Glomerular endothelial cell (primary cell): ENCODE data around the gene LONP1. TPM values are rescaled to one million over a fixed set of nuclear protein-coding genes. Genes with fewer than 3 reads are reported as not detected.
"Not testable (repeated sequence)": the region's sequence is repeated elsewhere in the genome, so short reads cannot be mapped to it uniquely, and the experiment has no call there.

ENCODE experiments used
- DNase-seq: peaks from one replicate; pipeline ENCODE4 v3.0.0-alpha.2; 2011; ENCODE audit warnings: low read depth, low spot score; ENCODE audit errors: extremely low read depth
- total RNA-seq: library from RNA; depleted of rRNA; stranded (reverse); fragments of >200 nt; gene quantifications from 2 replicates; pipeline ENCODE4 v1.2.3, GENCODE V29; 2015

The LONP1 gene
- total RNA-seq, 1 donor from 2014 or later: 123 TPM

DNA sequence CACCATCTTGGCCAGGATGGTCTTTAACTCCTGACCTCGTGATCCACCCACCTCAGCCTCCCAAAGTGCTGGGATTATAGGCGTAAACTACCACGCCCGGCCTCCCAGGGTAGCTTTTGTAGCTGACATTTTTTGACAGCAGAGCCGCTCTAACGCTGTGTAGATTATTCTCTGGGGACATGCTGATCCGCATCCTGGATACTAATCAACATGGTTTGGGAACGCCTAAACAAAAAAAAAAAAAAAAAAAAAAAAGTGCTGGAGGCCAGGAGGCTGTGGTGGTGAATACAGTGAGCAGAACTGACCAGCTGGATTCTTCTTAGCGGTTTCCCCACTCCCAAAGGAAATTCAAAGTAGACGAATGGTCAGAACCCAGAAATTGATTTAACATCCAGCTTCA is 5.1 kb downstream of the LONP1 start:
- DNase-seq: no peak

DNA sequence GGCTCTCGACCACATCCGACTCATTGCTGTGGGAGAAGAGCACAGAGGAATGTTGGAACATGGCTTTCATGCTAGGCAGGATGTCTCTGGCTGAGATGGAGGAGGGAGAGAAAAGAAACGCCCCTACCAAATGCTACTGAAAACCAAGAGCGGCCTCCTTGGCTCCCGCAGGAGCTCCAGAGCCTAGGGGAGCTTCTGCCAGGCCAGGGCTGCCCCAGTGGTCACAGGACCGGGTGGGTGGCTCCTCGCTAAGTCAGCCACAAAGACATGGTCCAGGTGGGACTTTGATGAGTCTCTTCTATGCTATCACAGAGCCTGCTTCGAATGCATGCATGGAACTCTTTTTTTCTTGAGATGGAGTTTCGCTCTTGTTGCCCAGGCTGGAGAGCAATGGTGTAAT is 6.7 kb downstream of the LONP1 start:
- DNase-seq: no peak

DNA sequence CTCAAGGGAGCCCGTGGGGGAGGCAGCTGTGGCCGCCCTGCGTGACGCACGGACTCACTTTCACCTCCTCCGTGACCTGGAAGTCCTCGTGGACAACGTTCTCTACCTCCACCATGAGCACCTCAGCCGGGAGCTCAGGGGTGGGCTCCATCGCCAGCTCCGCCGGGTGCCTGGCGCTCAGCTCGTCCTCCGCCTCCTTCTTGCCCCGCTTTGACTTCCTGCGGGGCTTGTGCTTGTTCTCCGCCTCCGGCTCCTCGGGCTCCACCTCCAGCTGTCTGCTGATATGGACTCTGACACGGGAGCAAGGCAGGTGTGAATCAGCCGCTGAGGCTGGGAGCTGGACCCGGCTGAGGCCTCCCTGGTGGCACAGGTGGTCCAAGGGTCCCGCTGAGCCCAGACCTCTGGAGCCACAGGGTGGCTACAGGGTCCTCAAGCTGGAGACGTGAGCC is 8.2 kb downstream of the LONP1 start:
- no peak for DNase-seq

- no peak for DNase-seq
Observed at GRCh38 chr19:5711025-5711424, 8.9 kb downstream of the LONP1 start.

DNA sequence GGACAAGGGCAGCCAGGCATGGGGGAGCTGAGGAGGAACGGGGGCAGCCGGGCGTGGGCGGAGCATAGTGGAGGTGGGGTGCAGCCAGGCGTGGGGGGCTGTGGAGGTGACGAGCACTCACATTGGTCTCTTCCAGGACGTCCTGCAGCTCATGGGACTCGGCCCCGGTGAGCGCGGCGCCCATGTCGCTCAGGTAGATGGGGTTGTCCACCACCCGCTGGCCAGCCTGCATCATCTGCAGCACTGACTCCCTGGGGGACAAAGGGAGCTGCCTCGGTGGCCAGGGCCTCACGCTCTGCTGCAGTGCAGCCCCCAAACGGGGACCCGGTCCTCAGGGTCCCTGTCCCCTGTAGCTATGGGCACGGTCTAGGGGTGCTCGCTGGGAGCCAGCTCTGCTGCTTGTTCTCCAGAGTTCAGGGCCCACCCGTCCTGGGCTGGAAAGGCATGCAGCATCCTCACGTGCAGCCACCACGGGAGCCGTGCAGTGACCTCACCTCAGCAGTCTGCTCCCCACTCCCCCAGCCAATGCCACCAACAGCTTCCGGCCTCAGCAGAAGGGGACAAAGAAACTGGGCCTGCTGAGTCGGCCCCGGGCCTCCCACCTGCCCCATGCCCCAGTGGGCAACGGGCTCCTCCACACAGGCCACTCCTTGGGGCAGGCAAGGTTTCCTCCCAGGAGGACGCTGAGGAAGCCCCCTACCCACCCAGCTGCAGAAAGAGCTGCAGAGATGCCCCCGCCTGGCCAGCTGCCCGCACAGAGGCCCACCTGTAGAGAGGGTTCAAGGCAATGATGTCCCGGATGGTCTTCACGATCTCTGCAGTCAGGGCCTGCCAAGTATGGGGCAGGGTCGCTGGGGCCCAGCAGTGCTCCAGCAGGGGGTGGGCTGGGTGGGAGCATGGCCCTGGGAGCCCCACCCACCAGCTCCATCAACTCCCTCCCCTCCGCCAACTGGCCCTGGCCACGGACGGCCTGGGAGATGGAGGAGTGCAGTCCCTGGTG is 12.1 kb downstream of the LONP1 start:
- DNase-seq: no peak

GRCh38 chr19:5706876-5707573 is 12.9 kb downstream of the LONP1 start:
- DNase-seq: no peak

DNA sequence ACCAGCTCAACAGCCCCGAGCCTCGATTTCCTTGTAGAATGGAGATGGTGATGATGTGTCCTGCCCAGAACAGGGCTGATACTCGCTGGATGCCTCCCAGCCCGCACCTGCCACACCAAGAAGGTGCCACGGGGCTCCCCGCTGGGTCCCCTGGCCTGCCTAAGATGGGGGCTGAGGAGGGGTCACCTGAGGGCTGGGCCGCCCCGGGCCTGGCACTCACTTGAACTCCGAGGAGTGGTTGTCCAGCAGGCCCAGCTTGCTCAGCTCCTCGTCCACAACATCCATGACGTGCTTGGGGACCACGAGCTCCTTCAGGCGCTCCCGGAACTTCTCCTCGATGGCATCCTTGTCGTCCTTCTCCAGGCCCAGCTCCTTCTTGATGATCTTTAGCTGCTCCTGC is 14.4 kb downstream of the LONP1 start:
- DNase-seq: no peak

DNA sequence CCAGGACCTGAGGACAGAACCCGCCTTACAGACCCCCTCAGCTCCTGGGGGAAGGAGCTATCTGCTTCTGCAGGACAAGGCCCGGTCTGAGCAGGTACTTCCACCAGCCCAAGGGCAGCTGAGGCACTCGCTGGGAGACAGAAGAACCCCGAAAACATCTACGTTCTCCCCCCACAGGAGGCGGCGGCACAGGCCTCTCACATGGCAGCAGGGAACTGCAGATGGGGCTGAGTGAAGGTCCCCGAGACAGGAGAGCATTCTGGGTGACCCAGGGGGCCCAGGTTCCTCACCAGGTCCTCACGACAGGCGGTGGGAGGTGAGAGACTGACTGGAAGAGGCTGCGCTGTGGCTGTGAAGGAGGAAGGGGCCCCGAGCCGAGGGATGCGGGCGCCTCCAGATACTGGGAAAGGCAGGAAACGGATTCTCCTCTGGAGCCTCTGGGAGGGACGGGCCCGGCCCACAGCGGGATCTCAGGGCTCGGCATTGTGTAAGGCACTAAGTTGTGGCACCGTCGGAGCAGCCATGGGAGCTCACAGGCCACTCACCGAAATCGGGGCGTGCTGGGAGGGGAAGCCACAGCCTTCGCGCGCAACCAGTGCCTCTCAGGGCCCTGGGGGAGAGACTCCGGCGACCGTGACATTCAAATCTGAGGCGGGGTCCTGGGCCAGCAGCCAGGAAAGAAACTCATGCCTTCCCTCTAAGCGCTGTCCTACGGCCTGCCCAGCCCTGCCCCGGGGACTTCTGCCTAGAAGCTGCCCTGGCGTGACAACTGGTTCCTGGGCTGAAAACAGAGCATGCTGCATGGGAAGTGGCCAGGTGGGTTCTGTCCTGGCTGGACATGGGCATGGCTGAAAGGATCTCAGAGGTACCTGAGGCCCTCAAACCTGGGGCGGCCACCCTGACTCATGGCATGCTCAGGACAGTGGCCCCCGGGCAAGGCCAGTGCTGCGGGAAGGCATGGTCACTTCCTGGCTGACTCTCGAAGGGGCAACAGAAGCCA is 15.8 kb downstream of the LONP1 start:
- no peak for DNase-seq

- DNase-seq: not testable (repeated sequence)
Observed at GRCh38 chr19:5702053-5702410, 17.9 kb downstream of the LONP1 start.

DNA sequence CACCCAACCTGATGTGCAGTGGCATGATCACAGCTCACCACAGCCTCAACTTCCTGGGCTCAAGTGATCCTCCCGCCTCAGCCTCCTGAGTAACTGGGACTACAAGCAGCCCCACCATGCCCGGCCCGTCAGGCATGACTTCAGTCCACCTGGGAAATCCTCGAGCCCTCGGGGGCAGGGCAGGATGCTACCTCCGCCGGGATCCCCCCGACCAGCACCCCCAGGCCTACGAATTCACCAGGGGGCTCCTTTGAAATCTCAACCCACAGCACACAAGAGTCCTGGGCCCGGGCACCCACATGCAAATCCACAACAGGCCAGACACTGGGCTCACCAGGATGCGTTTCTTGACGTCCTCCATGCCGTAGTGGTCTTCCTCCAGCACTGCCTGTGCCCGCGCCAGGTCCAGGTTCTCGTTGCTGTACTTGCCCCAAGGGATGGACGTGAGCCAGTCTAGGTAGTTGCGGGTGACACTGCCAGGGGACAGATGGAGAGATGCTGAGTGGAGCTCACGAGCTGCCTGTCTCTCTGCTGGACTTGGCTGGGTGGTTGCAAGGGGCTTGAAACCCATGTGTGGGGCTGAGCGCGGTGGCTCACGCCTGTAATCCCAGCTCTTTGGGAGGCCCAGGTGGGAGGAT is 19.4 kb downstream of the LONP1 start:
- no peak for DNase-seq

DNA sequence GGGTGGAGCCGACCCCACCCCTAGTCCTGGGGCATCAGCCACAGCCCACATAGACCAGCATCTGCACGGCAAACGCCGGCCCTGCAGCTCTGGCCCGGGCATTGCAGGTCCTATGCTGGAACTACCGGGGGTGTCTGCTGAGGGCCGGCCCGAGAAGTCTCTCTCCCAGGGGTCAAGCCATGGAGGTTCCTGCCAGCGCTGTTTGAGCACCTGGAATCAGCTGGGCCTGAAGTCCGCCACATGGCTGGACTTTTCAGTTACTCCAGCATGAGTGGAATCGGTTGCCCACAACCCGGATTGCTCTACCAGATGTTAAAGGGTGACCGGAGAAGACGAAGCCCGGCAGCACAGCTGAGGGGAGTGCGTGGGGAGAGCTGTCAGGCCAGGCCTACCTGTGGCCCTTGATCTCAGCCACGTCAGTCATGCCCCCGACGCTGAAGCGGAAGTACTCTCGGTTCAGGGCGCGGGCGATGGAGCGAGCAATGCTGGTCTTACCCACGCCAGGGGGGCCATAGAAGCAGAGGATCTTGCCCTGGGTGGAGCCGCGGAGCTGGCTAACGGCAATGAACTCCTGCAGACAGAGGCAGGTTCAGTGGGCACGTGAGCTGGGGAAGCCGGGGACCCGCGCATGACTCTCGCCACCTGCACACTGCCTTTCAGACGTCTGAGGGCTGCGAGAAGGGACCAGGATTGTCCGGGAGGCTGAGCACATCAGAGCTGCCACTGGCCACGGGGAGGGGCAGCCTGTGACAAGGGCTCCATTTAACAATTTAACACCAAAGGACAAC is 21.1 kb downstream of the LONP1 start:
- DNase-seq: no peak

DNA sequence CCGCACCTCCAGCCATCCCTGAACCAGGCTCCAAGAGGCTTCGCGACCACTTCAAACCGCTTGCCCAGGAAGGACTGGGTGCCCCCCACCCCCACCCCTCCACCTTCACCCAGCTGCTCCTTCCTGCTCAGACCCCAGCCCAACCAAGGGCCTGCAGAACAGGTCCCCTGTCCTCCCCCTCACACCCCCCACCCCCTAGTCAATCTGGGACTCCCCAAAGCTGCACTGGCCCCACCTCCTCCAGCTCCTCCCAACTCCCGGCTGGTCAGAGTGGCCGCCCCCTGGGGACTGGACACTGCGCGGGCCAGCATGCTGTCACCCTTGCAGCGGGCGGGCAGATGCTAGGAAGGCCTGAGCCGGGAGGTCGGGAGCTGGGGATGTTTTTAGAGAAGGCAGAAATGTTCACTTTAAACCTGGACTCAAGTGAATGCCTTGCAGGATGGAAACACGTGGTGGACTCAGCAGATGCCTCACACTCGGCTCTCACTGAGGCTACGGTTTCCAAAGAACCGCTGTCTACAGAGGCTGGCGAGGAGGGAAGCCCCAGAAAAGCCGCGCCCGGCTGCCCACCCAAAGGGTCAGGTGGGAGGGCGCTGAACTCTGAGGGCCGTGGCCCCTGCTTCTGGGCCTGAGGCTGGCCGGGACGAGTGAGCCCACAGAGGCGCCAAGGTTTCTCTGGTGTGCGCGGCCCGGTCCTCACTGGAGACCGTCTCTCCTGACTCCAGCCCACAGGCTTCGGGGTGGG is 21.9 kb downstream of the LONP1 start:
- no peak for DNase-seq

GRCh38 chr19:5697022-5697889 is 22.7 kb downstream of the LONP1 start:
- no peak for DNase-seq

GRCh38 chr19:5696196-5697021 is 23.5 kb downstream of the LONP1 start:
- DNase-seq: no peak

DNA sequence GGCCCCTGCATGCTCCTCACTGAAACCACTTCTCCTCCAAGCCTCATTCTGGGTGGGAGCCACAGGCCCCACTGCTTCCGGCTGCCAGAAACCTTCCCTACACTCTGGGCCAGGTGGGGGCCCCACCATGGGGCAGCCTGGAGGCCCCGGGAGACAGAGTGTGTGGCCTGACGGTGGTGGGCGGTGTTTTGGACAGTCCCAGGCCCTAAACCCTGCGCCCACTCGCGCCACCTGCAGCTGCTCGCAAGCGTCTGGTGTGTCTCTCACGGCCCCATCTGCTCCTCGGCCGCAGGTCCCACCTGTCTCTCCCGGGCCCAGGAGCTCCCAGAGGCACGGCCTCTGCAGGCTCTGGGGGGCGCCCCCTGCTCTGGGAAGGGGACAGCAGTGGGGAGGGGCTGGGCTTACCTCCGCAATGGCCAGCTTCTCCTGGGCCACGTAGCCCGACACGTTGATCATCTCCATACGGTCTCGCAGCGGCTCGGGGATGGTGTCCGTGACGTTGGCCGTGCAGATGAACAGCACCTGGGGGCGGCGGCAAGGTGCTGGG is 24.2 kb downstream of the LONP1 start:
- DNase-seq: no peak

- DNase-seq: no peak
Observed at GRCh38 chr19:5694956-5695648, 24.8 kb downstream of the LONP1 start.
